Neuron (in vitro differentiated cells): ENCODE measurements around the gene RGS13.

ENCODE experiments used
- H2AFZ ChIP-seq: one replicate; pipeline ENCODE4 v1.6.1; 2013; ENCODE audit warnings: low read depth, mild to moderate bottlenecking, inconsistent platforms, low read length, moderate library complexity
- H3K27me3 ChIP-seq: one replicate; pipeline ENCODE4 v1.6.1; 2013; ENCODE audit warnings: low read length; ENCODE audit not compliant: insufficient read depth
- H3K36me3 ChIP-seq: one replicate; pipeline ENCODE4 v1.6.1; 2013; ENCODE audit warnings: low read length; ENCODE audit not compliant: insufficient read depth
- H3K4me1 ChIP-seq: one replicate; pipeline ENCODE4 v1.6.1; 2013; ENCODE audit warnings: low read length; ENCODE audit not compliant: insufficient read depth
- H3K4me3 ChIP-seq: 2 replicates; pipeline ENCODE4 v1.5.1; 2013; ENCODE audit warnings: mild to moderate bottlenecking, low read length, moderate library complexity
- H3K9me3 ChIP-seq: one replicate; pipeline ENCODE4 v1.6.1; 2013; ENCODE audit warnings: low read length

RGS13 gene

GRCh38 chr1:192604979-192605620, 30.8 kb upstream of the RGS13 start:
- Histone ChIP-seq H3K9me3 (no peaks in the 10 kb centered on the region), H2AFZ (no peak overlapping the region), H3K4me1 (no peaks in the 10 kb centered on the region), H3K27me3 (no peaks in the 10 kb centered on the region), H3K4me3 (no peak overlapping the region), H3K36me3 (no peaks in the 10 kb centered on the region)

GRCh38 chr1:192608671-192609070, 27.3 kb upstream of the RGS13 start:
- H3K9me3 ChIP-seq = no peaks in the 10 kb centered on the region
- no peak overlapping the region for H3K4me3 ChIP-seq
- H2AFZ ChIP-seq = no peak overlapping the region
- H3K27me3 ChIP-seq = no peaks in the 10 kb centered on the region
- no peaks in the 10 kb centered on the region for H3K4me1 ChIP-seq
- H3K36me3 ChIP-seq = no peaks in the 10 kb centered on the region

GRCh38 chr1:192609110-192610079, 26.6 kb upstream of the RGS13 start:
- no peaks in the 10 kb centered on the region for H3K27me3 ChIP-seq
- no peaks in the 10 kb centered on the region for H3K36me3 ChIP-seq
- no peaks in the 10 kb centered on the region for H3K4me1 ChIP-seq
- no peak overlapping the region for H3K4me3 ChIP-seq
- H3K9me3 ChIP-seq = no peaks in the 10 kb centered on the region
- no peak overlapping the region for H2AFZ ChIP-seq

- Histone ChIP-seq H3K9me3 (no peaks in the 10 kb centered on the region), H3K4me3 (no peak overlapping the region), H3K27me3 (no peaks in the 10 kb centered on the region), H3K4me1 (no peaks in the 10 kb centered on the region), H2AFZ (no peak overlapping the region), H3K36me3 (no peaks in the 10 kb centered on the region)
These were observed 25.6 kb upstream of the RGS13 start for GRCh38 chr1:192610112-192610889.

GRCh38 chr1:192615055-192615454, 20.9 kb upstream of the RGS13 start:
- Histone ChIP-seq H3K36me3 (no peaks in the 10 kb centered on the region), H3K4me3 (no peak overlapping the region), H3K9me3 (no peaks in the 10 kb centered on the region), H3K4me1 (no peaks in the 10 kb centered on the region), H3K27me3 (no peaks in the 10 kb centered on the region), H2AFZ (no peak overlapping the region)

GRCh38 chr1:192620071-192620635, 15.8 kb upstream of the RGS13 start:
- Histone ChIP-seq H3K27me3 (no peaks in the 10 kb centered on the region), H3K4me1 (no peaks in the 10 kb centered on the region), H2AFZ (no peak overlapping the region), H3K4me3 (no peak overlapping the region), H3K36me3 (no peaks in the 10 kb centered on the region), H3K9me3 (no peaks in the 10 kb centered on the region)

GRCh38 chr1:192626366-192627179, 9.4 kb upstream of the RGS13 start:
- H3K27me3 ChIP-seq = no peaks in the 10 kb centered on the region
- no peaks in the 10 kb centered on the region for H3K36me3 ChIP-seq
- no peaks in the 10 kb centered on the region for H3K4me1 ChIP-seq
- no peak overlapping the region for H3K4me3 ChIP-seq
- no peak overlapping the region for H2AFZ ChIP-seq
- no peaks in the 10 kb centered on the region for H3K9me3 ChIP-seq

- Histone ChIP-seq H3K27me3 (no peaks in the 10 kb centered on the region), H2AFZ (no peak overlapping the region), H3K4me1 (peaks cover 5% of the 10 kb centered on the region), H3K4me3 (no peak overlapping the region), H3K9me3 (no peaks in the 10 kb centered on the region), H3K36me3 (no peaks in the 10 kb centered on the region)
These were observed 8.0 kb upstream of the RGS13 start for GRCh38 chr1:192627901-192628300.

GRCh38 chr1:192628396-192629057, 7.4 kb upstream of the RGS13 start:
- H3K4me1 ChIP-seq = peaks cover 11% of the 10 kb centered on the region
- H3K36me3 ChIP-seq = no peaks in the 10 kb centered on the region
- no peaks in the 10 kb centered on the region for H3K27me3 ChIP-seq
- no peaks in the 10 kb centered on the region for H3K9me3 ChIP-seq
- no peak overlapping the region for H3K4me3 ChIP-seq
- no peak overlapping the region for H2AFZ ChIP-seq

GRCh38 chr1:192629612-192630011, 6.3 kb upstream of the RGS13 start:
- Histone ChIP-seq H3K9me3 (no peaks in the 10 kb centered on the region), H3K36me3 (no peaks in the 10 kb centered on the region), H2AFZ (no peak overlapping the region), H3K4me3 (no peak overlapping the region), H3K27me3 (no peaks in the 10 kb centered on the region), H3K4me1 (peaks cover 18% of the 10 kb centered on the region)

GRCh38 chr1:192630521-192631287, 5.2 kb upstream of the RGS13 start:
- Histone ChIP-seq H3K4me1 (peaks cover 18% of the 10 kb centered on the region), H2AFZ (no peak overlapping the region), H3K27me3 (no peaks in the 10 kb centered on the region), H3K9me3 (no peaks in the 10 kb centered on the region), H3K4me3 (no peak overlapping the region), H3K36me3 (no peaks in the 10 kb centered on the region)
